Effector memory CD4-positive, alpha-beta T cell (primary cell): ENCODE data around the gene RHPN2.
"Not testable (repeated sequence)": the region's sequence is repeated elsewhere in the genome, so short reads cannot be mapped to it uniquely, and the experiment has no call there.

ENCODE experiments used
- DNase-seq, 3 donors: peaks; one replicate each; pipeline ENCODE4 v3.0.0-alpha.2; 2020
- H3K27ac ChIP-seq: 2 replicates; pipeline ENCODE4 v1.7.0; 2013; ENCODE audit warnings: mild to moderate bottlenecking, low read length, moderate library complexity; ENCODE audit not compliant: insufficient read depth, poor library complexity, severe bottlenecking
- H3K27me3 ChIP-seq: replicated peaks from 2 replicates; pipeline ENCODE4 v1.7.0; 2013; ENCODE audit warnings: mild to moderate bottlenecking, low read length; ENCODE audit not compliant: insufficient read depth, control insufficient read depth, poor library complexity, severe bottlenecking
- H3K36me3 ChIP-seq: 2 replicates; pipeline ENCODE4 v1.7.0; 2013; ENCODE audit warnings: mild to moderate bottlenecking, low read length, moderate library complexity; ENCODE audit not compliant: control insufficient read depth, insufficient read depth
- H3K4me1 ChIP-seq: 2 replicates; pipeline ENCODE4 v1.7.0; 2013; ENCODE audit warnings: low read length, mild to moderate bottlenecking; ENCODE audit not compliant: control insufficient read depth, insufficient read depth, poor library complexity, severe bottlenecking
- H3K4me3 ChIP-seq: 2 replicates; pipeline ENCODE4 v1.7.0; 2013; ENCODE audit warnings: low read length, low read depth, mild to moderate bottlenecking; ENCODE audit not compliant: insufficient read depth, poor library complexity, severe bottlenecking
- H3K9me3 ChIP-seq: 2 replicates; pipeline ENCODE4 v1.7.0; 2013; ENCODE audit warnings: mild to moderate bottlenecking, low read length, moderate library complexity; ENCODE audit not compliant: control insufficient read depth

The RHPN2 gene

GRCh38 chr19:33035461-33035860, 29.2 kb downstream of the RHPN2 start:
- no peaks in the 10 kb centered on the region for H3K27me3 ChIP-seq
- H3K4me3 ChIP-seq, result no peak overlapping the region
- no peaks in the 10 kb centered on the region for H3K36me3 ChIP-seq
- H3K27ac ChIP-seq, result no peak overlapping the region
- no peaks in the 10 kb centered on the region for H3K4me1 ChIP-seq
- no peaks in the 10 kb centered on the region for H3K9me3 ChIP-seq
- DNase-seq, result no peak

GRCh38 chr19:33032218-33032781, 32.4 kb downstream of the RHPN2 start:
- H3K27ac ChIP-seq, result no peak overlapping the region
- no peaks in the 10 kb centered on the region for H3K9me3 ChIP-seq
- H3K27me3 ChIP-seq, result no peaks in the 10 kb centered on the region
- no peak for DNase-seq
- H3K4me1 ChIP-seq, result no peaks in the 10 kb centered on the region
- no peaks in the 10 kb centered on the region for H3K36me3 ChIP-seq
- H3K4me3 ChIP-seq, result no peak overlapping the region

- Histone ChIP-seq H3K4me3 (no peak overlapping the region), H3K27ac (no peak overlapping the region), H3K4me1 (no peaks in the 10 kb centered on the region), H3K27me3 (no peaks in the 10 kb centered on the region), H3K9me3 (no peaks in the 10 kb centered on the region), H3K36me3 (no peaks in the 10 kb centered on the region)
- DNase-seq, result no peak
Observed at GRCh38 chr19:33029746-33030303, 34.9 kb downstream of the RHPN2 start.

GRCh38 chr19:33026602-33027001, 38.1 kb downstream of the RHPN2 start:
- not testable (repeated sequence) for H3K4me1 ChIP-seq, DNase-seq, H3K4me3 ChIP-seq, H3K27ac ChIP-seq, H3K36me3 ChIP-seq, H3K27me3 ChIP-seq, H3K9me3 ChIP-seq

- H3K36me3 ChIP-seq, H3K27me3 ChIP-seq, DNase-seq, H3K27ac ChIP-seq, H3K9me3 ChIP-seq, H3K4me1 ChIP-seq, H3K4me3 ChIP-seq: not testable (repeated sequence)
Observed at GRCh38 chr19:33025468-33026238, 39.0 kb downstream of the RHPN2 start.

- Histone ChIP-seq H3K27ac (no peak overlapping the region), H3K4me1 (no peaks in the 10 kb centered on the region), H3K27me3 (no peaks in the 10 kb centered on the region), H3K9me3 (no peaks in the 10 kb centered on the region), H3K4me3 (no peak overlapping the region), H3K36me3 (no peaks in the 10 kb centered on the region)
- DNase-seq, result no peak
Observed at GRCh38 chr19:33024398-33024797, 40.3 kb downstream of the RHPN2 start.

- DNase-seq, result no peak
- no peaks in the 10 kb centered on the region for H3K4me1 ChIP-seq
Observed at GRCh38 chr19:33022472-33023116, 42.1 kb downstream of the RHPN2 start.

GRCh38 chr19:33010891-33011290, 53.8 kb downstream of the RHPN2 start:
- H3K4me3 ChIP-seq, H3K9me3 ChIP-seq, H3K36me3 ChIP-seq, DNase-seq, H3K4me1 ChIP-seq, H3K27ac ChIP-seq, H3K27me3 ChIP-seq: not testable (repeated sequence)

More at GRCh38 chr19:33022472-33023116, 42.1 kb downstream of the RHPN2 start:
- H3K4me3 ChIP-seq, result no peak overlapping the region
- no peaks in the 10 kb centered on the region for H3K36me3 ChIP-seq
- H3K27me3 ChIP-seq, result no peaks in the 10 kb centered on the region
- no peaks in the 10 kb centered on the region for H3K9me3 ChIP-seq
- H3K27ac ChIP-seq, result no peak overlapping the region

GRCh38 chr19:33008738-33009137, 56.0 kb downstream of the RHPN2 start:
- no peaks in the 10 kb centered on the region for H3K27me3 ChIP-seq
- no peaks in the 10 kb centered on the region for H3K4me1 ChIP-seq
- H3K4me3 ChIP-seq, result no peak overlapping the region
- no peak for DNase-seq
- no peaks in the 10 kb centered on the region for H3K36me3 ChIP-seq
- no peaks in the 10 kb centered on the region for H3K9me3 ChIP-seq
- H3K27ac ChIP-seq, result no peak overlapping the region

- no peaks in the 10 kb centered on the region for H3K9me3 ChIP-seq
- no peak overlapping the region for H3K4me3 ChIP-seq
- no peaks in the 10 kb centered on the region for H3K27me3 ChIP-seq
- DNase-seq, result no peak
- no peaks in the 10 kb centered on the region for H3K36me3 ChIP-seq
- no peak overlapping the region for H3K27ac ChIP-seq
- H3K4me1 ChIP-seq, result peaks cover 7% of the 10 kb centered on the region
Observed at GRCh38 chr19:33005440-33005839, 59.2 kb downstream of the RHPN2 start.
